ENCODE data around the gene LITAFD.
"Not testable (repeated sequence)": the region's sequence is repeated elsewhere in the genome, so short reads cannot be mapped to it uniquely, and the experiment has no call there.

LITAFD gene

DNA sequence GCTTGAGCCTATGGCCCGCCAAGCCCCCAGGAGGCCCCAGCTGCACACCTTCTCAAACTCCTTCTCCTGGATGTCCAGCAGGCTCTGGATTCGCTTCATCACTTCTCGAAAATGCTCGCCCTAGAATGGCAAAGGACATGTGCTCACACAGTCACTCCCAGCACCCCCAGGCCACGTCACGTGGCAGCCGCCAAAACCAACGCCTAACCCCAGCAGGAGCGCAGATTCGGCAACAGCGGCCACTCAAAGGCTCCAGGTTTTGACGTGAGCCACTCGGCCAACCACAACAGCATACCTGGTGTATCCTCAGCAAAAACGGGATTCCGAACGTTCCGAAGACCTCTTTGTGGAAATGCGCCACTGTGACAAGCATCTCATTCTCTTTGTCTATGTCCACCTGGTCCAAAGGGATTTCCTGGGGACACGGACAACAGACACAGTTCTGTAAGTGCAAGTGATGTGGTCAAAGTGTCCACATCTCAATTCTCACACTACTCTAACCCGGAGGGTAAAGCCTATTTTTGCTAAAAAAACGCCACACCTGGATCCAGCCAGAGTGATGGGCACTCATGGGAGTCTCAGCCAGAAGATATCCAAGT, 12.7 kb downstream of the LITAFD start:
- no peak for DNase-seq (ENCODE audit: low spot score)

DNA sequence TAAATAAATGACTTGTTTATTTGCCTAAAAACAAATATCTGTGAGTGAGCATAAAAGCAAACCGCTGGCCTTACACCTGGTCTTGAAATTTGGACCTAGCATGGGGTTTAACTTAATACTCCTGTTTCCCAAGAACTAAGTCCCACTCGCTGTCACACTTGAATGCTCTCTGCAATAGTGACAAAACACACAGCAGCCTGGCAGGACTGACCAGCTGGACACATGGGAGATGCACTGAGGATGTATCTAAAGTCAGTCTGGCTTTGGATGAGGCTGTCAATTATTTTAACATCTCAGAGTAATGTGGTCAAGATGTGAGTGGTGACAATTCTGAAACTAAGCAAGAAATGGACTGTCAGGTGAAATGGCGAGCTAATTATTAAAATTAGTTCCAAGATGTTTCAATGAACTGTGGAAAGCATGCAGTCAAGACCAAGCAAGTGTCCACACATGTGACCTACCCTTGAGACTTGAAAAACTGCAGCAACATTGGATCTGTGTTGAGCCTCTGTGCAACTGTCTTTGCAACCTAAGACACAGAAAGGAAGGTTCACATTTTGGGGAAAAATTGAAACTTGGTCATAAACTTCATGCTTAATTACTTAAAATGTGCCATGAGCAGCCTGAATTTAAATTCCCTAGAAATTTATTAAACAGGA, 16.6 kb downstream of the LITAFD start:
- DNase-seq (ENCODE audit: low spot score) = no peak

DNA sequence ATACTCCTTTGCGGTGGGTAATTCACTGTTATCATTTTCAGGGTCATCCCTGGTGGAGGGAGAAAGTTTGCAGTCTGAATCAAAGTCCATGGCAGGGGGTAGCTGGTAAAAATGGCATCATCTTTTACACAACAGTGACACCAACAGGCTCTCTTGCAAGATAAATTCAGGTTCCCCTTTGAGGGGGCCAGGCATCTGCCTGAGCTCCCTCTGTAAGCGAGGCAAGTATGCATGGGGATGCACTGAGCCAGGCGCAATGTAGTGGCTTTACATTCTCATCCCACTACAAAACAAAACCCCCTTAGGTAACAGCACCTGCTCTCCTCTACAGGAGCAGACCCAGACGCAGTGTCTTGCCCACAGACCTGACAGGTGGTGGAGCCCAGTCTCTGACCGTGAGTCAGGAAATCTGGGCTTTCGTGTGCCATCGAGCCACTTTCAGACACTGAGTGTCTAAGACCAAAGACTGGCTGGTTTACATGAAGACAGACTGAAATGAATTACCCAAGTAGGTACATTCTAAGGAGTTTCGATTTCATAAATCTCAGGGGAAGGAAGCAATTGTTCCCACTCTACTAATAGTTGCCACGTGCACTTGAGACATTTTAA, 17.7 kb downstream of the LITAFD start:
- no peak for DNase-seq (ENCODE audit: low spot score)

DNA sequence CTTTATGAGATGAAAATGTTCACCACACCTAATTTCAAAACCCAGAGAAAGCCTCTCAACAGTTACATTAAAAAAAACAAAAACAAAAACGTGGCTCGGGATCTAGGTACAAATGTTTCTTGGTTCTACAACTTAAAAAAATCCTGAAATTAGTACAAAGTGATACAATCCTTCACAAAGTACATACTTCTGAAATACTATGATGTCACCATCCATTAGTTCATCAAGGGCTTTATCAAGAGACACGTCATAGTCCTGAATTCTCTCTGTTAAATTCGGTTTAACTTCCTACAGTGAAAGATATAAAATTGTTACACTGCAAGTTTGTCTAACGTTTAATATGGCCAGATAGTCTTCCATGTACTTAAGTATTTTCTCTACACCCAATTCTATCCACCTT, 18.2 kb downstream of the LITAFD start:
- no peak for DNase-seq (ENCODE audit: low spot score)

DNA sequence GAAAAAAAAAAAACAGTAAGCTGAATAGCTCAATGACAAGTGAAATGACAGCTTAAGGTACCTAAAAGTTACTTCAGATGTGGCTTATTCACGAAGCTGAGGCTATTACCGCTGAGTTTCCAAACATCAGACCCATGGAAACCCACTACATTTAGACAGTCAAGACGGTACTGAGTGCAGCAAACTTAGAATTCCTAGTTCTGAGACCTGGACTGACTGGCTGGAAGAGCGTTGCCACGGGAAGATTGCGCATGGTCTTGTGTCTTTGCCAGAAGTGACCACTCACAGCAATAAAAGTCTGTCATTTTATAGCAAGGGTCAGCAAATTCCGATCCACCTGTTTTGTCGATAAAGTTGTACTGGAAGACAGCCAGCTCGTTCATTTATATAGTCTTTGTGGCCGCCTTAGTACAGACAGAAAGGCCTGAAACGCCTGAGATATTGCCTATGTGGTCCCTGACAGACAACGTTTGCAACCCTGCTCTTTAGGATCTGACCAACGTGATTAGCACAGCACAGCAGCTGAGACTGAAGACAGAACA, 19.2 kb downstream of the LITAFD start:
- DNase-seq (ENCODE audit: low spot score) = no peak

DNA sequence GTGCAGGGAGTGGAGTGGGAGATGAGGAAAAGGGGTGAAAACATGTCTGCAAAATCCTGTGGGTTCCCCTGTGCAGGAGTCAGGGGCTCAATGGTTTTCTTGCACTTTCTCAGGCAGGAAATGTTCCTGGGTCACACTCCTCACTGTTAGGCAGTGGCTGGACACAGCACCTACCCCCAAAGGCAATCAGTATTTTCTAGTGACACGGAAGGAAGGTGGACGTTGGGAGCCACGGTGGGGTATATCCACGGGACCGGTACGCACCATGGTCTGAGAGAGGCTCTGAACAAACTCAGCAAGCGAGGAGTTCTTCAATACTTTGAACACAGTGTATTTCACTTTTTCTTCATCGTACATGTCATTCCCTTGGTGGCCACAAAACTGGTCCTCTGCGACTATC, 20.9 kb downstream of the LITAFD start:
- no peak for DNase-seq (ENCODE audit: low spot score)

DNA sequence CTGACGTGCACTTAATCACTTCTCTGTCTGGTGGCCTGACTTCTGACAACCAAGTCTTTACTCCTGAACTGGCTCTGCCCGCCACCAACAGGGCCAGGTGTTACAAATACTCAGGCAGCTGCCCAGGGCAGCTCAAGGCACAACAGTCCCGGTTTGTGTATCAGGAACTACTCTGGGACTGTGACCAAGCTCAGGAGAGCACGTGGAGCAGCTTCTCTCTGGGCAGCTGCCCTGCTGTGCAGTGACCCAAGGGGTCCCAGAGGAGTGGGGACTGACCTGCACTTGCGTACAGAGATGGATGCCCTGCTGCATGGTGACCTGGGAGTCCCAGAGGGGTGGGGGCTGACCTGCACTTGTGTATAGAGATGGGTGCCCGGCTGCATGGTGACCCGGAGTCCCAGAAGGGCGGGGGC, 21.9 kb downstream of the LITAFD start:
- DNase-seq (ENCODE audit: low spot score) = no peak

DNA sequence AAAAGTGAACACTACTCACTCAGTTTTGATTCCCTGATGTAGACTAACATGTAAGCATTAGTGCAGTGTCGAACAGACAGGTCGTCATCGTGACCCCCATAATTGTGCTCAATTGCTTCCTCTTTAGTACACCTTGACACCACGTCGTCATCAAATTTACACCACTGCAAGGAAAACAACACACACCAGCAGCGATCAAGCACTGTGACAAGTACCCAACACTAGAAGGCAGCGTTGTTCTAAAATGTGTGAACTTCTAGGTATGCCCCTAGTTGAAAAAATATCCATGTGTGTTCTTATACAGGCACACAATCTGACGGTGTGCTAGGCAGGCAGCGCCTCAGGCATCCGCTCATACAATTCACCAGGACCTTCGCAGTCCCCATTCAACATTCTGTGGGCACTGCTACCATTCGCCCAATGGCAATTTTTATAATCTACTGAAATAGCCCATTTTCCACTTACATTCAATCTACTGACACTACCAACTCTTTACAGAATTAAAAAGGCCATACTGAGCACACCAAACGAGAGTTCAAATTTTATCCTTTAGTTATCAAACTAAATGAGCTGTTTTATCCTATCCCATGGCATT, 23.1 kb downstream of the LITAFD start:
- peak; percentile 46 for DNase-seq (ENCODE audit: low spot score)

DNA sequence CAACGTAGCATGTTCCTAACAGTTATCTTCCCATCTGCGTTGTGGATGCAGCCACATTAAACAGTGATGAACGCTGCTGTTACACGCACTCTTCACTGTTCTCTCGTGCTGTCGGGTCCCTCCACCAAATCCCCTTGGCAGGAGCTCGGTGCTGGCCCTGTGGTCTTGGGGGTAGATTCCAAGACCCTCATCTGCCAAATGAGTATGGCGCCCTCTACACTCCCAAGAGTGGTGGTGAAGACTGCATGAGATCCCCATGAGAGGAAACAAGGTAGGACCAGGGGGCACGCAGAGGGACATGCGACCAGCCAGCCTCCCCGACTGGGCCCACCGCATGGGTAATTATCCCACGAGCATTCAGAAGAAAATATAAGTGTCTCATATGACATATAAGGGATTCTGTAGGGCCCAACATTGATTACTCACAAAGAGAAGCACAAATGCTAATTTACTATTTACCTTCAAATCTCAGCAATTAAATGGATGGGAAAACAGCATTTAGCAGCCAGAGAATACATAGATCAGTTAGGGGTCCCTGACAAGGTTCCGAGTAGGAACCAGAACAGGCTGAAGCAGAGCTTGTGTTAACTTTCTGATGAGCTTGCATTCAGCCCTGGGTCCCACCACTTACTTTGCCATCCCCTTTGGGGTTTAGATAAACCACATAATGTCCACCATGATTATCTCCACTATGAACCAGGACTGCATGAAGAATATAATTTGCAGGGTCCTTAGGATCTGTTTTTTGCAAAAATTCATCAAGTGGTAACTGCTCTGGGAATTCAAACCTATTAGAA, 23.8 kb downstream of the LITAFD start:
- DNase-seq (ENCODE audit: low spot score) = no peak

DNA sequence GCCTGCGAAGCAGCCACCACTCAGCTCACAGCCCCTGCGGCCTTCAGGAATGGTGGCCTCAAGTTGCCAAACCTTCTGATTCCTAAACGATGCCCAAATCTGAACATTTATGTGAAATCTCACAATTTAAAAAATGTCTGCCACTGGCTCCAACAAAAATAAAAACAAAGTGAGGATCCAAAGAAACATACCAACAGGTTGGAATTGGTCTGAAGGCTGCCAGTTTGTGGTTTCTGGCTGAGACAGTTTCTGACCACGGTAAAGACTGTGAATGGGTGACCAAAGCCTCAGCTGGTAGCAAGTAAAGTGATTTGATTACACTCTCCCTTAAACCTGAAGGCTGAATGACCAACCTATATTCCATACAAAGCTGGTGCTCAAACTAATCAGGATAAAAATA, 24.9 kb downstream of the LITAFD start:
- DNase-seq (ENCODE audit: low spot score) = no peak

DNA sequence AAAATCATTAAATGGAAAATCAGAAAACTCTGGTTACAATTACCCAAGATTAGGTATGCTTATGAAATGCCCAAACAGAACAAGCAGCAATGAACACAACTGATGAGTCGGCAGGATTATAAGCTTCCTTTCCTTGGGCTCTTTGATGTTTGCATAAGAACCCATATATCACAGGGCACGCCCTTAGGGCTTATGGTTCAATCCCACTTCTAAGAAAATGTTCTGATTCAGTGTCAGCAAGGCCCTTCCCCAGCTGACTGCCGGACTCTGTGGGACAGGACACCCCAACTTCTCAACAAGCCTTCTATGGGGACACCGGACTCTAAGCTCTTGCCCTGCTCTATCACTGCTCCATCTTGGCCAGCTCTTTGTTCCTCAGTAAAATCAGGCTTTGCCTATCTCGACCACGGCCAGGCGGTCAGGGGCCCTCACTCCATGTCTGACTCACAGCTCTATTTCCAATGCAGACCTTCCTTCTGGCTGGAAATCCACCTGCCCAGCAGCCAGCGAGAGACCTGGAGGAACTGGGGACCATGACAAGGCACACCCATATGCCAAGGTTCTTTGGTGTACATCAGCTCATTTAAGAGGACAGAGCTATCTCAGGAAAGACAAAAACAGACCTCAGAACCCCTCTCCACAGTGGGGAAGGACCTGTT, 26.8 kb downstream of the LITAFD start:
- DNase-seq (ENCODE audit: low spot score) = no peak

DNA sequence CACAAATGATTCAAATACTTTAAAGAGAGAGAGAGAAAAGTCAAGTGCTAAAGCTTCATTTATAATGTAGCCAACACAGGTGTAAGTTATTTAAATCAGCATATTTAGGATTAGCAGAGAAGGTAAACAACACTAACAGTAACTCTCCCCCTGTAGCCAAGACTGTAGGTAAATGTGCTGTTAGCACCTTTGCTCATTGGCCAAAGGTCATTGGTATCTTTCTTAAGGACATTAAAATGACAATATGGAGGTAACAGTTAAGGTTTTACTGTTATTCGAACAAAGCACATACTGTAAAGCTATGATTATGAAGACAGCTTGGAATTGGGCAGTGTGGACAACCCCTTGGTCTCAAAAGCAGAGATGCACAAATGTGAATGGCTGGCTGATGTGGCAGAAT, 28.7 kb downstream of the LITAFD start:
- no peak for DNase-seq (ENCODE audit: low spot score)

DNA sequence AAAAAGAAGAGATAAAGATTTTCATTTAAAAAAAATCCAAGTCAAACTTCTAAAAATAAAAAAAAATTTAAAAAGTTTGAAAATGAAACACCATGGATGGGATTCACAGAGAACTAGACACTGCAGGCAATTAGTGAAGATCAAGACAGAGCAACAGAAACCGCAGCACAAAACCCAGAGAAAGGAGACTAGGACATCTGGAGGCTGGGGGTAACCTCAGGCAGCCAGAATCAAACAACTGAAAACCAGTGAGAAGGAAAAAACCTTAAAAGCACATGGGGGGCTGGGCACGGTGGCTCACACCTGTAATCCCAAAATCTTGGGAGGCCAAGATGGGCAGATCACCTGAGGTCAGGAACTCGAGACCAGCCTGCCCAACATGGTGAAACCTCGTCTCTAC, 30.6 kb downstream of the LITAFD start:
- no peak for DNase-seq (ENCODE audit: low spot score)

DNA sequence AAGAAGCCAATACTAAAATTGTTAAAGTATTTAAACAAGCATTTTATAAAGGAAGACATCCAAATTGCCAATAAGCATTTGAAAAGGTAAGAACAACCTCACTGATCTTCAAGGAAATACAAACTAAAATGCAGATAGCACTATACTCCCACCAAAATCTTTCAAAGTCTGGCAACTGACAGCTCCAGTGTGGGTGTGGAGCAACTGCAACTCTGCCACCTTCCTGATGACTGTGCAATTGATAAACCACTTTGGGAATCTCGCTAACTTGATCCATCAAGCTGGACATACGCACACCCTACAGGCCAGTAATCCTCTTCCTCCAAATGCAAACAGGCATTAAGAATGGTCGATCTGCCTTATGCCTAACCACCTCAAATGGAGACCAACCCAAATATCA, 31.9 kb downstream of the LITAFD start:
- DNase-seq (ENCODE audit: low spot score) = no peak

DNA sequence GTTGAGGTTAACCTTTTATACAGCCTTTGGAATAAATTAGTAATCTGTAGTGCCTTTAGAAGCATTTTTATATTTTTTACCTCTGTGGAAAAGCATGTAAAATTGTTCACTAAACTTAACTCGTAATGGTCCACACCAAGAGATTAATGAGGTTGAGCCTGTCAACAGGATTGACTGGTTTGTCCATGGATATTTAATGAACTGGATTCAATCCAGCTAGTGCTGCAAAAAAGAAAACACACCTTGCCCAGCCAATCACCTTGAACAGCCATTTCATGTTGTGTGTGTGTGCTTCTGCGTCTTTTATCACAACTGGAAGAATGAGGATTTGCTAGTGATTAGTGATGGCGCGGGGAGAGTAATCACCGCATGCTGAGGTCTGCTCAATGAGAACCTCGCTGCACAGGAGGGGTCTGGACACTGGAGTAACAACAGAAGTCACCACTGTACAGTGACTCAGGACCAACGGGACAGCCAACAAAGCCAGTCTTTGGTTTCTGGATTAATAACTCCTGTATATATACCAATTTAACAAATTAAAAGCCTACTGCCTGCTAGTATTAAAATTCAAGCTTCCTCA, 33.7 kb downstream of the LITAFD start:
- DNase-seq (ENCODE audit: low spot score) = no peak

DNA sequence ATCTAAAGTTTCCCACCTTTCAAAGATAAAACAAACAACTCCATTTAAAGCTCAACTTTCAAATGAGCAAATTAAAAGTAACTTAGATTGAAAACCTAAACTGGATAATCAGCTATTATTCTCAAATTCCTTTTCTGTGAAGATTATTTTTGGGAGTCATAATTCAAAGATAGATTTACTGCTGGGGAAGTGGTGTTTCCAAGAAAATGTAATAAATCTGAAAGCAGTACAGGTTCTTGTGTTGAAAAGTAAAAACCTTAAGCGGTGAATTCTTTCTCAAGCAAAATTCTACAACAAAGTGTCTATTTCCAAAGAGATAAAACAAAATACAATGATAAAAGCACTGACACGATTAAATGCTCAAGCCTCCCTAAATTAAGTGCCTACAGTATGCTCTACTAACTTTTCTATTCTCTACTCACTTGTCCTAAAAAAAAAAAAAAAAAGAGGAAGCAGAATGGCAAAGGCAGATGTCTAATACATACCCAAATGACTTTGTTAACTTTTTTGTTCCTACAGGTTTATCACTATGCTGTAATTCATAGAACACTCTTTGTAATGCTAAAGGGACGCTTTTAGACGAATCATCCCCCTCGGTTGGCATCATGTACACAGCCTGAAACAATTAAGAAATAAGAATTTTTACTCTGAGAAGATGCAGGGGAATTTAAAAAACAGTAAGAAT, 34.5 kb downstream of the LITAFD start:
- no peak for DNase-seq (ENCODE audit: low spot score)

DNA sequence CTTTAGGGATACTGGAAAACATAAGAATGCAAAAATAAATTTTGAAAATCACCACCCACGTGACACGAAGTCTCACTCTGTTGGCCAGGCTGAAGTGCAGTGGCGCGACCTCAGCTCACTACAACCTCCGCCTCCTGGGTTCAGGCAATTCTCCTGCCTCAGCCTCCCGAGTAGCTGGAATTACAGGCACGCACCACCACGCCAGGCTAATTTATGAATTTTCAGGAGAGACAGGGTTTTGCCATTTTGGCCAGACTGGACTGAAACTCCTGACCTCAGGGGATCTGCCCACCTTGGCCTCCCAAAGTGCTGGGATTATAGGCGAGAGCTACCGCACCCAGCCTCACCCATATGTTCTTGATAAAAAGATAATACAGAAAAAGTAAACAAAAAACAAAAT, 35.2 kb downstream of the LITAFD start:
- DNase-seq (ENCODE audit: low spot score) = not testable (repeated sequence)

DNA sequence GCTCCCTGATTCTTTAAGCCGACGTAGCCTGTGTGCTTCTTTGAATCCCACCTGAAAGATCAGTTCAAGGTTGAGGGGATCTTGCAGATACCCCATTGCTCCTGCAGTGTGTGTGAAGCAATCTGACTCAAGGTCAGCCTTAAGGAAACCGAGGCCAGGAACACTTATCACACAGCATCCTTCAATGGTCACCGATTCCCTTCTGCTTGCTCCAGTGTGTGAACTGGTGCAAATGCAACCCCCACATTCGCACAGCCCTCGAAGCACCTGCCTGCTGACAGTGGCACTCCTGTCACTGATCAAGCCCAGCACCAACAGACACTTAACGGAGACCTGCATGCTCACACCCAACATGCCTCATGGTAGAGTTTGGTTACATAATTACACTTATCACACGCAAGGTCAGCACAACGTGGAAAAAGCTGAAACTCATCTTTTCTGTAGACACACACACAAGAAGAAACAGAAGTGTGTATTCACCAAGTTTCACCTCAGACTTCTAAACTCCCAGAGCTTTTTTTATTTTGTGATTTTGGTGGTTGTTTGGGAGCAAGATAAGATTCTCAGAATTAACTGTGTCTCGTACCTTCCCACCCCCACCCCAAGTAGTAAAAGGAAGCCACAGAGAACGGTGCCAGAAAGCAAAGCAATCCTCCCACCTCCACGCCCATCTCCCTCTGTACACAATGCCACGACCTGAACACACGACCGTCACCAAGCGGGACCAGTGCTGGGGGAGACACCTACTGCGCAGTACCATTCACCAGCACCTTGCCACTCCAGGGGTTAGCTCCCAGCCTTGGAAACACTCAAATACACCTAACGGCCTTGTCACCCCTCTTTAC, 37.2 kb downstream of the LITAFD start:
- no peak for DNase-seq (ENCODE audit: low spot score)

DNA sequence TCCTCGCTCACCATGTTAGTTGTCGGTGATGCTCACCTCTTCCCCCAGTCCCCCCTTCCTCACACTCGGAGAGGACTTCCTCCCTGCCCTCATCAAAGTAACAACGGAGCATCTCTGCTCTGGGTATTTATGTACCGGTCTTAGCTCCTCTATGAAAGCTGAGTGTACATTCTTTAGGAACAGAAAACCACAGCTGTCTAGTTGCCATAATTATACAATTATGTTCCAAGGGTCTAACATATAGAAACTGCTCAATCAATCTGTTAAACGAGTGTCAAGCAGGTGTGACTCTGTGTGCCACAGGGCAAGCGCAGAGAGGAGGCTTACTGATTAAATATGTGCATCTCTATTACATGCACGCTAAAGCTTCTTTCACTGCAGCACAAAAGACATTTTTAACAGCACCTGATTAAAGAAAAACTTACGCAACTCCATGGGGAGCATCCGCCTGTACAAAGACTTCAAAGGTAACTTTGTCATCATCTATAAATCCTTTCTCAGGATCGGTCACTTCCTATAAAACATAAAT, 37.8 kb downstream of the LITAFD start:
- no peak for DNase-seq (ENCODE audit: low spot score)
